ENCODE measurements around the gene RNFT2. TPM values are rescaled to one million over a fixed set of nuclear protein-coding genes. Genes with fewer than 3 reads are reported as not detected.
A peak's percentile ranks its signal among the peaks of the same experiment; 100 is the strongest.

Gene RNFT2
- polyA plus RNA-seq, 1 donor = 2.0 TPM

- whole genome bisulfite sequencing (ENCODE audit: insufficient coverage, low lambda C conversion rate) = no CpG with 5 or more reads among the region's 11 CpGs
- Histone ChIP-seq H3K27ac (ENCODE audit: low read length) (no peak overlapping the region), H3K9me3 (ENCODE audit: control insufficient read depth, low read depth, low read length) (no peaks in the 10 kb centered on the region), H3K4me1 (ENCODE audit: control insufficient read depth, insufficient read depth, low read length) (no peaks in the 10 kb centered on the region), H3K4me3 (ENCODE audit: low read length) (no peak overlapping the region), H3K27me3 (ENCODE audit: control insufficient read depth, insufficient read depth, low read length) (peaks cover 14% of the 10 kb centered on the region), H3K36me3 (ENCODE audit: control insufficient read depth, insufficient read depth, low read length) (no peaks in the 10 kb centered on the region)
- DNase-seq = peak in 1 of 2 donors; percentile 62
Observed at GRCh38 chr12:116856729-116857128, 118.6 kb downstream of the RNFT2 start.

- Histone ChIP-seq H3K27ac (ENCODE audit: low read length) (no peak overlapping the region), H3K9me3 (ENCODE audit: control insufficient read depth, low read depth, low read length) (no peaks in the 10 kb centered on the region), H3K36me3 (ENCODE audit: control insufficient read depth, insufficient read depth, low read length) (no peaks in the 10 kb centered on the region), H3K4me3 (ENCODE audit: low read length) (no peak overlapping the region), H3K4me1 (ENCODE audit: control insufficient read depth, insufficient read depth, low read length) (no peaks in the 10 kb centered on the region), H3K27me3 (ENCODE audit: control insufficient read depth, insufficient read depth, low read length) (peaks cover 14% of the 10 kb centered on the region)
- WGBS (ENCODE audit: insufficient coverage, low lambda C conversion rate) = no CpG with 5 or more reads among the region's 5 CpGs
- no peak for DNase-seq
Observed at GRCh38 chr12:116859079-116859478, 121.0 kb downstream of the RNFT2 start.

GRCh38 chr12:116860263-116860662 lies 122.1 kb downstream of the RNFT2 start:
- no peaks in the 10 kb centered on the region for H3K9me3 ChIP-seq (ENCODE audit: control insufficient read depth, low read depth, low read length)
- no peak for DNase-seq
- H3K27me3 ChIP-seq (ENCODE audit: control insufficient read depth, insufficient read depth, low read length) = peaks cover 14% of the 10 kb centered on the region
- no peaks in the 10 kb centered on the region for H3K36me3 ChIP-seq (ENCODE audit: control insufficient read depth, insufficient read depth, low read length)
- no peaks in the 10 kb centered on the region for H3K4me1 ChIP-seq (ENCODE audit: control insufficient read depth, insufficient read depth, low read length)
- 20% methylated on average over 1 of the region's 3 CpGs for WGBS (ENCODE audit: insufficient coverage, low lambda C conversion rate)
- no peak overlapping the region for H3K27ac ChIP-seq (ENCODE audit: low read length)
- H3K4me3 ChIP-seq (ENCODE audit: low read length) = no peak overlapping the region

DNA sequence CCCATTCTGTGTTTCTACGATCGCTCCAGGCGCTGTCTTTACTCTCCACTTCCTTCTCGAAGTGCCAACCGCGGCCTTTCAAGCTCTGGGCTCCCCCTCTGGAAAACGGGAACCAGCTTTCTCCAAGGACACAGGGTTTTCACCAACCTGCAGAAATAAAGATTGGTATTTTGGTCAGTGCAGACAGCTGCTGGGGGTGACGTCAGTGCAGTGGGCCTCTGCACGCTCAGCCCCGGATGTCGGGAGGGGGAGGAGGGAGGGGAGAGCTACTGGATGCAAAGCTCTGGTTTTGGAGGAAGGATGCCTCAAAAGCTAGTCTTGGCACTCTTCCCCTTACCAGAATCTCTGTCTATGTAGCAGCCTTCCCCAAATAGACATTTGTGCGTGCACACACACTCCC lies 123.2 kb downstream of the RNFT2 start:
- no peaks in the 10 kb centered on the region for H3K36me3 ChIP-seq (ENCODE audit: control insufficient read depth, insufficient read depth, low read length)
- WGBS (ENCODE audit: insufficient coverage, low lambda C conversion rate) = no CpG with 5 or more reads among the region's 12 CpGs
- no peaks in the 10 kb centered on the region for H3K4me1 ChIP-seq (ENCODE audit: control insufficient read depth, insufficient read depth, low read length)
- no peaks in the 10 kb centered on the region for H3K9me3 ChIP-seq (ENCODE audit: control insufficient read depth, low read depth, low read length)
- H3K27me3 ChIP-seq (ENCODE audit: control insufficient read depth, insufficient read depth, low read length) = peaks cover 14% of the 10 kb centered on the region
- H3K27ac ChIP-seq (ENCODE audit: low read length) = peak overlapping the region; percentile 4
- no peak overlapping the region for H3K4me3 ChIP-seq (ENCODE audit: low read length)
- DNase-seq = peak; percentile 44 to 46

DNA sequence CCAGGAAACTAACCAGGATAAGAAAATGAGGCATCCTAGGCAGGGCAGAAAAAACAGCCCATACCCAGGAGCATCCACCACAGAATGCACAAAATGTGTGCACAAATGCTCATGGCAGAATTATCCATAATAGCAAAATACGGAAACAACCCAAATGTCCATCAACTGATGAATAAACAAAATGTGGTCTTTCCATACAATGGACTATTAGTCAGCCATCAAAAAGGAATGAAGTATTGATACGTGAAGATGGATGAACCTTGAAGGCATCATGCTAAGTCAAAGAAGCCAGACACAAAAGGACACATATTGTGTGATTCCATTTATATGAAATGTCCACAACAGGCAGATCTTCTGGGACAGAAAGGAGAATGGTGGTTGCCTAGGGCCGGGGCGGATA lies 124.1 kb downstream of the RNFT2 start:
- Histone ChIP-seq H3K4me1 (ENCODE audit: control insufficient read depth, insufficient read depth, low read length) (no peaks in the 10 kb centered on the region), H3K36me3 (ENCODE audit: control insufficient read depth, insufficient read depth, low read length) (no peaks in the 10 kb centered on the region), H3K27ac (ENCODE audit: low read length) (no peak overlapping the region), H3K27me3 (ENCODE audit: control insufficient read depth, insufficient read depth, low read length) (peaks cover 14% of the 10 kb centered on the region), H3K9me3 (ENCODE audit: control insufficient read depth, low read depth, low read length) (no peaks in the 10 kb centered on the region), H3K4me3 (ENCODE audit: low read length) (no peak overlapping the region)
- WGBS (ENCODE audit: insufficient coverage, low lambda C conversion rate) = 100% methylated on average over 1 of the region's 4 CpGs
- no peak for DNase-seq

- no CpG with 5 or more reads among the region's 6 CpGs for WGBS (ENCODE audit: insufficient coverage, low lambda C conversion rate)
- peaks cover 14% of the 10 kb centered on the region for H3K27me3 ChIP-seq (ENCODE audit: control insufficient read depth, insufficient read depth, low read length)
- peak in 1 of 2 donors; percentile 46 for DNase-seq
Observed at GRCh38 chr12:116863275-116863767, 125.2 kb downstream of the RNFT2 start.

DNA sequence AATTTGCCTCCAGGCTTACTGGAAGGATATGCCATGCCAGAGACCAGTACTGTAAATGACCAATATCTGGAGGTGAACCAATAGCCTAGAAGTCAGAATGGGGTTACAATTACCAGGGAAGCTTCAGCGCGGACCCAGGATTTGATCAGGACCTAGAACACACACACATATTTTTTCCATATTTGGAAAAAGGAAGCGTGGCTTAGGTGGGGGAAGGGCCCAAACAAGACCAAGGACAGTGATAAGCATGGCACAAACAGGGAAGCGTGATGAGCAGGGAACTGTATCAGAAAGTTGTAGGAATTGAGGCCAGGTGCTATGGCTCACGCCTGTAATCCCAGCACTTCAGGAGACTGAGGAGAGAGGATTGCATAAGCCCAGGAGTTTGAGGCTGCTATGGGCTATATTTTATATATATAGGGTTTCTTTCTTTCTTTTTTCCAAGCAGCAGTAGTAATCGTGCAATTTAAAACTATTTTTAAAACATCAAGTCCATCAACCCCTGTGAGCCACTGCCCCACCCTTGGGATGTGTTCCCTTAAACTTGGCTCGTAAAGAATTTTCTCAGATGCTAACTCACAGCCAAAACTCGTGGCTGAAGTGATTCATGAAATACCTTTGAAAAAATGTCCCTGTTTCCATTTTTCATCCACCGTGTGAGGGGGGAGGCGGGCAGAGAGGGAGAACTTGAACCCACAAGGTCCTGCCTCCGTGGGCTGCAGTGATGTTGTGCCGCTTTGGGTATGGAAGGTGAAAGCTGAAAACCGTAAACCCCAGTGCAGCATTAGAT lies 126.5 kb downstream of the RNFT2 start:
- H3K36me3 ChIP-seq (ENCODE audit: control insufficient read depth, insufficient read depth, low read length) = no peaks in the 10 kb centered on the region
- DNase-seq = no peak
- H3K9me3 ChIP-seq (ENCODE audit: control insufficient read depth, low read depth, low read length) = no peaks in the 10 kb centered on the region
- no peak overlapping the region for H3K4me3 ChIP-seq (ENCODE audit: low read length)
- peaks cover 5% of the 10 kb centered on the region for H3K27me3 ChIP-seq (ENCODE audit: control insufficient read depth, insufficient read depth, low read length)
- no peaks in the 10 kb centered on the region for H3K4me1 ChIP-seq (ENCODE audit: control insufficient read depth, insufficient read depth, low read length)
- H3K27ac ChIP-seq (ENCODE audit: low read length) = no peak overlapping the region
- WGBS (ENCODE audit: insufficient coverage, low lambda C conversion rate) = 100% methylated on average over 1 of the region's 13 CpGs

More at GRCh38 chr12:116863275-116863767, 125.2 kb downstream of the RNFT2 start:
- H3K4me1 ChIP-seq (ENCODE audit: control insufficient read depth, insufficient read depth, low read length) = no peaks in the 10 kb centered on the region
- no peaks in the 10 kb centered on the region for H3K9me3 ChIP-seq (ENCODE audit: control insufficient read depth, low read depth, low read length)
- H3K27ac ChIP-seq (ENCODE audit: low read length) = no peak overlapping the region
- no peak overlapping the region for H3K4me3 ChIP-seq (ENCODE audit: low read length)
- H3K36me3 ChIP-seq (ENCODE audit: control insufficient read depth, insufficient read depth, low read length) = no peaks in the 10 kb centered on the region

- no CpG with 5 or more reads among the region's 2 CpGs for WGBS (ENCODE audit: insufficient coverage, low lambda C conversion rate)
- no peaks in the 10 kb centered on the region for H3K27me3 ChIP-seq (ENCODE audit: control insufficient read depth, insufficient read depth, low read length)
- H3K27ac ChIP-seq (ENCODE audit: low read length) = no peak overlapping the region
- no peaks in the 10 kb centered on the region for H3K4me1 ChIP-seq (ENCODE audit: control insufficient read depth, insufficient read depth, low read length)
- H3K36me3 ChIP-seq (ENCODE audit: control insufficient read depth, insufficient read depth, low read length) = no peaks in the 10 kb centered on the region
- H3K9me3 ChIP-seq (ENCODE audit: control insufficient read depth, low read depth, low read length) = no peaks in the 10 kb centered on the region
- H3K4me3 ChIP-seq (ENCODE audit: low read length) = no peak overlapping the region
- DNase-seq = no peak
Observed at GRCh38 chr12:116867523-116867922, 129.4 kb downstream of the RNFT2 start.

GRCh38 chr12:116870306-116870705 lies 132.2 kb downstream of the RNFT2 start:
- H3K9me3 ChIP-seq (ENCODE audit: control insufficient read depth, low read depth, low read length) = no peaks in the 10 kb centered on the region
- DNase-seq = no peak
- H3K36me3 ChIP-seq (ENCODE audit: control insufficient read depth, insufficient read depth, low read length) = no peaks in the 10 kb centered on the region
- H3K27ac ChIP-seq (ENCODE audit: low read length) = no peak overlapping the region
- WGBS (ENCODE audit: insufficient coverage, low lambda C conversion rate) = no CpG with 5 or more reads among the region's 4 CpGs
- H3K4me1 ChIP-seq (ENCODE audit: control insufficient read depth, insufficient read depth, low read length) = no peaks in the 10 kb centered on the region
- peaks cover 21% of the 10 kb centered on the region for H3K27me3 ChIP-seq (ENCODE audit: control insufficient read depth, insufficient read depth, low read length)
- H3K4me3 ChIP-seq (ENCODE audit: low read length) = no peak overlapping the region

DNA sequence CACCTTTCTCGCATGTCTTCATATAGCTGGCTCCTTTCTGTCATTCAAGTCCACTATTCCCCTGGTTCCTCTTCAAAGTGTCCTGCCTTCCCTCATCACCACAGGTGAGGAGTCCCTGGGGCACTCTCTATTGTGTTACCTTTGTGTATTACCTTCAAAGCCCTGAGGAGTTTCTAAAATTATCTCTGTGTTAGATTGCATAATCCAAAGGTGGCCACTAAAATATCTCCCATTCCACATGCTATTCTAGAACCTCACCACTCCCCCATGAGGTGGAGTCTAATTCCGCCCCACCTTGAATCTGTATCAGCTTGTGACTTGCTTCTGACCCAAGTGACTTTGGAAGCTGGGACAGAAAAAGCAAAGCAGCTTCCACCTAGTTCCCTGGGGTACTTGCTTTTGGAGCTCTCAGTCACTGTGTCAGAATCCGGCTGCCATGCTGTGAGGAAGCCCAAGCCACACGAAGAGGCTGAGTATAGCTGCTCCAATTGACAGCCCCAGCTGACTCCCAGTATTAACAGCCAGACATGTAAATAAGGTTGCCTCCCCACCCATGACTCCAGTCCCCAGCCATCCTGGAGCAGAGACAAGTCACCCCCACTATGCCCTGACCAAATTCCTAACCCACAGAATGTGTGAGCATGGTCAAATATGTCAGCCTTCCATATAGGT lies 136.3 kb downstream of the RNFT2 start:
- DNase-seq = no peak
- no peaks in the 10 kb centered on the region for H3K36me3 ChIP-seq (ENCODE audit: control insufficient read depth, insufficient read depth, low read length)
- H3K9me3 ChIP-seq (ENCODE audit: control insufficient read depth, low read depth, low read length) = peaks cover 2% of the 10 kb centered on the region
- no peak overlapping the region for H3K27ac ChIP-seq (ENCODE audit: low read length)
- peaks cover 60% of the 10 kb centered on the region for H3K27me3 ChIP-seq (ENCODE audit: control insufficient read depth, insufficient read depth, low read length)
- H3K4me3 ChIP-seq (ENCODE audit: low read length) = no peak overlapping the region
- peaks cover 4% of the 10 kb centered on the region for H3K4me1 ChIP-seq (ENCODE audit: control insufficient read depth, insufficient read depth, low read length)
- no CpG with 5 or more reads among the region's 4 CpGs for WGBS (ENCODE audit: insufficient coverage, low lambda C conversion rate)
